ENCODE results near the gene RBM23.
"Not testable (repeated sequence)": the region's sequence is repeated elsewhere in the genome, so short reads cannot be mapped to it uniquely, and the experiment has no call there.

Gene RBM23

DNA sequence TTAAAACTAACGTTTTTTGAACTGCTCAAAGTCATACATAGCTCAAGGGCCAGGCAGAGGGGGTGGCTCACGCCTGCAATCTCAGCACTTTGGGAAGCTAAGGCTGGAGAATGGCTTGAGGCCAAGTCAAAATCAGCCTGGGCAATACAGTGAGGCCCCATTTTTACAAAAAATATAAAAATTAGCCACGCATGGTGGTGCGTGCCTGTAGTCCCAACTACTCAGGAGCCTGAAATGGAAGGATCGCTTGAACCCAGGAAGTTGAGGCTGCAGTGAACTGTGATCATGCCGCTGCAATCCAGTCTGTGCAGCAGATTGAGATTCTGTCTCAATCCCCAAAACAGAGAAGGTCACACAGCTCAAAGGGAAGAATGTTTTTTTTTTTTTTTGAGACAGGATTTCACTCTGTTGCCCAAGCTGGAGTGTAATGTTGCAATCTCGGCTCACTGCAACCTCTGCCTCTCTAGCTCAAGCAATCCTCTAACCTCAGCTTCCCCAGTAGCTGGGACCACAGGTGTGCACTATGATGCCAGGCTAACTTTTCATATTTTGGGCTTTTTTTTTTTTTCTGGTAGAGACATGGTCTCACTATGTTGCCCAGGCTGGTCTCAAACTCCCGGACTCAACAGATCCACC, 2.9 kb downstream of the RBM23 start:
- DNase-seq (ENCODE audit: low spot score): no peak

DNA sequence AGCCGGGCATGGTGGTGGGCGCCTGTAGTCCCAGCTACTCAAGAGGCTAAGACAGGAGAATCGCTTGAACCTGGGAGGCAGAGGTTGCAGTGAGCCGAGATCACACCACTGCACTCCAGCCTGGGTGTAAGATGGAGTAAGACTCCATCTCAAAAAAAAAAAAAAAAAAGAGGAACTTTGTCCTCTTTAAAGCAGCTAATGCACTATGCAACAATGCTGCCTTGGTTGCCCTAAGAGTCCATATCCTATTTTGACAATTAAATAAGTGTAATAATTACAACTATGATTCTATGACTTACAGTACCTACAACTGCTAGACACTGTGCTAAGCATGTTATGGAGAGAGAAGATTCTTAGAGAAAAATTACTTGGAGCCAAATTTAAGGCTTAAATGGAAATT, 4.1 kb downstream of the RBM23 start:
- DNase-seq (ENCODE audit: low spot score): not testable (repeated sequence)

DNA sequence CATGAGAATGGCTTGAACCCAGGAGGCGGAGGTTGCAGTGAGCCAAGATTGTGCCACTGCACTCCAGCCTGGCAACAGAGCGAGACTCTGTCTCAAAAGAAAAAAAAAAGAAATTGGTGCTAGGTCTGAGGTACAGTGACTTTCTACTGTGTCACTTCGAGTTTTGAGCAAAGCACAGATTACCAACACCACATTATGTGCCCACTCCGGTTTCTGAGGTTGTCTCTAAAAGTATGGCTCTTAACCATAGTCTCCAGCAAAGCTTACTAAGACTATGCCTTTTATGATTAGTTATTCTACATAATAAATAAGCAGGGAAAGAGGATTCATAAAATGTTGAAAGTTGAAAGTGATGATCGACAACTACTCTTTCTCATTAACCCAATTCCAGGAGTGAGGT, 8.0 kb downstream of the RBM23 start:
- no peak for DNase-seq (ENCODE audit: low spot score)

- no peak for DNase-seq (ENCODE audit: low spot score)
Measured at GRCh38 chr14:22908601-22909000, 10.3 kb downstream of the RBM23 start.

DNA sequence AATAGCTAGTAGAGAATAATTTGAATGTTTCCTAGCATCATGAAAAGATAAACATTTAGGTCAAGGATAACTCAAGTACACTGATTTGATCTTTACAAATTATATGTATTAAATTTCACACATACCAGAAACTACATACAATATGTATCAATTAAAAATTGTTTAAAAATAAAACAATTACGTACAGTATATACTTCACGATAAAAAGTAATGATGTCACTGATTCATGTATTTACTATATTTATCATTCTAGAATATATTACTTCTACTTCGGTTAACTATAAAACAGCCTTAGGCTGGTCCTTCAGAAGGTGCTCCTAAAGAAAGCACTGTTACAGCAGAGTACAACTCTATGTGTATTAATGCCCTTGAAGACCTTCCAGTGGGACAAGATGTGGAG, 11.5 kb downstream of the RBM23 start:
- no peak for DNase-seq (ENCODE audit: low spot score)

DNA sequence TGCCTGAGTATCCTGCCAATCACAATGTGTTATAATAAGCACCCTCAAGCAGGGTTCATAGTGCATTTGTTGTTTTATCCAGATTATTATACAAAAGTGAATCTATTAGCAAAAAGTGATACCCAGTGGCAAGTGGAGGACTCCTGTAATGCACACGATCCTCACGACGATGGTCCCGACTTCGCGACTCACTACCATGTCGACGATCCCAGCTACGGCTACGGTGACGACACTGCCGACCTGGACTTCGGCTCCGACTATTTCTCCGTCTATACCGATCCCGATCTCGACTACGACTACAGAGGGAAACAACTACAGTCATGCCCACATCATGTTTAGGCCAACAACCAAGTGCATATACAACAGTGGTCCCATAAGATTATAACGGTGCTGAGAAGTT, 12.9 kb downstream of the RBM23 start:
- DNase-seq (ENCODE audit: low spot score): no peak

- DNase-seq (ENCODE audit: low spot score): no peak
Measured at GRCh38 chr14:22905627-22906026, 13.3 kb downstream of the RBM23 start.

GRCh38 chr14:22903742-22904087, 15.2 kb downstream of the RBM23 start:
- no peak for DNase-seq (ENCODE audit: low spot score)

- DNase-seq (ENCODE audit: low spot score): no peak
Measured at GRCh38 chr14:22901799-22902198, 17.1 kb downstream of the RBM23 start.

- peak; percentile 89 for DNase-seq (ENCODE audit: low spot score)
Measured at GRCh38 chr14:22900081-22900799, 18.7 kb downstream of the RBM23 start.

- peak; percentile 69 for DNase-seq (ENCODE audit: low spot score)
Measured at GRCh38 chr14:22898302-22899090, 20.5 kb downstream of the RBM23 start.

DNA sequence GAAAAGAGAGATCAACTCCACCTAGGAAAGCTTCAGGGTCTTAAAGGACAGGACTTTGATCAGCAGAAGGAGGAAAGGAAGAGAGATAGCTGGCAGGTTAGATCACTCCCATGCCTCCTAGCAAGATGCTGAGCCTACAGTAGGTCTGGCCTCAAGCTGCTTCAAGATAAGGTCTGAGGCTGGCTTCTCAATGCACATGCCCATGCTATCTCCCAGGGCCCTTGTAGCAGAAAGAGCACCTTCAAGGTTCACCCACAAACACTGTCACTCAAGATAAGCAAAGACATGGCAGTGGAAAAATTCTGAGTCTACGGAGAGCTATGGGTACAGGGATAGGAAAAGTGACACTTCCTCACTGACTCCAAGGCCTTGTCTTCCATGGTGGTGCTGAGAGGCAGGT, 21.6 kb downstream of the RBM23 start:
- DNase-seq (ENCODE audit: low spot score): peak; percentile 89

- DNase-seq (ENCODE audit: low spot score): no peak
Measured at GRCh38 chr14:22896760-22897159, 22.2 kb downstream of the RBM23 start.

- DNase-seq (ENCODE audit: low spot score): no peak
Measured at GRCh38 chr14:22896356-22896755, 22.6 kb downstream of the RBM23 start.

GRCh38 chr14:22895402-22895801, 23.5 kb downstream of the RBM23 start:
- DNase-seq (ENCODE audit: low spot score): no peak

- no peak for DNase-seq (ENCODE audit: low spot score)
Measured at GRCh38 chr14:22893706-22894105, 25.2 kb downstream of the RBM23 start.

DNA sequence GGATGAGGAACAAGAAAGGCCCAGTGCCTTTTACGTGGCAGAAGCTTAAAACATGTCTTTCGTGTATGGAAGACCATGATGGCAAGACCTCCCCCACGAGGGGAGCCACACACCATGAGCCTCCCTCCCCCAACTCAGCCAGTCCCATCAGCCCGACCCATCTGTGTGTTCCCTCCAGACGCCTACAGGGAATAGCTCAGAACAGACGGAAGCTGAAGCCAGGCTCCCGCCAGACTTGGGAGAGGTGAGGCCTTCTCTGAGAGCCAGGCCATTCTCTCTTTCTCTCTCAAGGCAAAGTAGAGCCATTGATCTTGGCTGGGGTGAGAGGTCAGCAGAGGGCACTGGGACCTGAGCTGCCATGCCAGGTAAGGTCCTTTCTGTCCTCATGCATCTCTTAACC, 26.5 kb downstream of the RBM23 start:
- no peak for DNase-seq (ENCODE audit: low spot score)

GRCh38 chr14:22890416-22890815, 28.5 kb downstream of the RBM23 start:
- no peak for DNase-seq (ENCODE audit: low spot score)

- DNase-seq (ENCODE audit: low spot score): no peak
Measured at GRCh38 chr14:22888662-22889061, 30.3 kb downstream of the RBM23 start.

GRCh38 chr14:22887990-22888378, 31.0 kb downstream of the RBM23 start:
- no peak for DNase-seq (ENCODE audit: low spot score)

GRCh38 chr14:22887260-22887989, 31.5 kb downstream of the RBM23 start:
- peak; percentile 73 for DNase-seq (ENCODE audit: low spot score)

DNA sequence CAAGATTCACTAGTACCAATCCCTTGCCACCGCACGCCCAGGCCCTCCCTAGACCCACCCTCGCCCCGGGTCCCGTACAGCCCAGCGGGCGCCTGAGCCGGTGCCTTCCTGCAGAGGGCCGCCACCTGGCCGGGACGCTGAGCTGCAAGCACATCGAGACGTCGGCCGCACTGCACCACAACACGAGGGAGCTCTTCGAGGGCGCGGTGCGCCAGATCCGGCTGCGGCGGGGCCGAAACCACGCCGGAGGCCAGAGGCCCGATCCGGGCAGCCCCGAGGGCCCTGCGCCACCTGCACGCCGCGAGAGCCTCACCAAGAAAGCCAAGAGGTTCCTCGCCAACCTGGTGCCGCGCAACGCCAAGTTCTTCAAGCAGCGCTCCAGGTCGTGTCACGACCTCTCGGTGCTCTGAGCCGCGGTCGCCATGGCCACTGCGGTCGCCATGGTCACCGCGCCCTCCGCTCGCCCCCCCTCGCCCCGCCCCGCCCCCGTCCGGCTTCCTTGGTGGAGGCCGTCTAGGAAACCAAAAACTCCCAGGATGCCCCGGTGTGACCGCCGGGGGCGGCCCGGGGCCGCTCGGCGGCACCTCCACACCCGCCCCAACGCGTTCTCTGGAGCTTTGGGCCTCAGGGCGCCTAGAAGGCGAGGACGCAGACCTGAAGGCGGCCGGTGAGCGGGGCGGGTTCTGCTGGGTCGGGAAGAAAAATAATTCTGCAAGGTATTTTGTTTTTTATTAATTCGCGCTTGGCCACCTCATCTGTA, 32.3 kb downstream of the RBM23 start:
- peak; percentile 78 for DNase-seq (ENCODE audit: low spot score)

Measured in hematopoietic multipotent progenitor cell treated with erythropoietin and hydrocortisone succinate and interleukin-3 and kit ligand, for 15 days (in vitro differentiated cells).